ENCODE data around the gene SLC38A5. TPM values are rescaled to one million over a fixed set of nuclear protein-coding genes. Genes with fewer than 3 reads are reported as not detected.
"Not testable (repeated sequence)": the region's sequence is repeated elsewhere in the genome, so short reads cannot be mapped to it uniquely, and the experiment has no call there.

Gene SLC38A5
- total RNA-seq, 1 donor from 2014 or later = 1.3 TPM

DNA sequence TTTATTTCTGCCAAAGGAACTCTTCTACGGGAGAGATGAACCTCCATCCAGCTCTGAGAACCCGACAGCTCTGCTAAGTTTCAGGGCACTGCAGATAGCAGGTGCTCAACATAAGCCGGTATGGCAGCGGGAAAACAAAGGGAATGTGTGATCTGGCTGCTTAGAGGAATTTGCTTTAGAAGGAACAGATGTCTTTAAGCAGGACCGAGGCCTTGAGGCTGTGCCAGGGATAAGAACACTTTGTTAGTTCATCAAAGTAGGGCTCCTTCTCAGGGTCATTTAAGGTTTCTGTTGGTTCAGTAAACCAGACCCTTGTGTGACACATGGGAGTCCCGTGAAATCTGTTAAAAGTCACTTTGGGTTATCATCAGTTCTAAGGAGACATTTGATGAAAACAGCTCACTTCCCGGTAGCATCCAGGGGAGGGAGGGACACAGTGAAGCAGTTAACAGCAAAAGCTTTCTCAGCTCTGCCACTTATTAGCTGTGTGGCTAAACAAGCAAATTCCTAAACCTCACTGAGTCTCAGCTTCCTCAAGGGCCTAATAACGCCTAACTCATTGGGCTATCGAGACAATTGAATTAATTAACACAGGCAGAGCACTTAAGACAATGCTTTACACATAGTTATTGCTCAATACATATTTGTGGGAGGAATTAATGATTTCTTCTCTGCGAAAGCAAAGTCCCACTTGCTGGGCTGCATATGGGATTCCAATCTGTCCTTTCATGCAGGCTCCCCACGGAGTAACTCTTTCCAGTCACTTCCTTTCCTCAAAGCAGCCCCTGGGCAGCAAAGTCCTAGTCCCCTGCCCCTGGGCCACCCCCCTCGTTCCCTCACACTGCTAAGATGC is 3.0 kb upstream of the SLC38A5 start:
- intact Hi-C loops (cut with DNase I) = no loop called here
- DNase-seq = no peak
- ATAC-seq (ENCODE audit: poor library complexity) = no peak

DNA sequence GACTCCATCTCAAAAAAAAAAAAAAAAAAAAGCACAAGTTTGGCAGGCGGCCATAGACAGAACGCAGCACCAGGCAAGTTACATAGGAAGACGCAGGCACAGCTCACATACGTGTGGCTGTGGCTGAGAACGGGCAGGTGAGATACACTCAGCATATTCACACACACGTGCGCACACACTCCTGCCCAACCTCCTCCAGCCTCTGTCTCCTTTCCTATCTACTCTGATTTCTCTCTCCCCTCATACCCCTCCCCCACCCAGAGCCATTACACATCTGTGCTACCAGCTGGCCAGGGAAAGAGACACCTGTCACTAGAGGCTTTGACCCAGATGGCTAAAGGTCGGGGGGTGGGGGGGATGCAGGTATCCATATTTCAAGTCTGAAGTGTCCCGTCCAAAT is 2.2 kb upstream of the SLC38A5 start:
- no peak for DNase-seq

DNA sequence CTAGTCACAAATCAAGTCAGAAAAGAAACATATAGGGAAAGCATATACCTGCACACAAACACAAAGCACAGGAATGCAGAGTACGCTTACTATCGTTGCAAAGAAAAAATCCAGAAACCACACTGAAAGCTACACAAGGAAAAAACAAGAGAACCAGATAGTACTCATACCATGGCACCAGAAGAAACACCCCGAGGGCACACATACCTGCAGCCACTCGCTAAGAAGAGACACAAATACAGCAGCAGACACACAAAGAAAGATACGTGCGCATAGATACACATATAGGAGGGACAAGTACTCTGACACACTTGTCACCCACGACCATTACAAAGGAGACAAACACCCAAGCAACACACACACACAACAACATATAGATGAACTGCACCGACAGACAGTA is 1.4 kb upstream of the SLC38A5 start:
- ATAC-seq (ENCODE audit: poor library complexity) = no peak
- DNase-seq = no peak
- intact Hi-C loops (cut with DNase I) = no loop called here

More for the DNA sequence above, 2.2 kb upstream of the SLC38A5 start:
- intact Hi-C loops (cut with DNase I) = no loop called here
- no peak for ATAC-seq (ENCODE audit: poor library complexity)

DNA sequence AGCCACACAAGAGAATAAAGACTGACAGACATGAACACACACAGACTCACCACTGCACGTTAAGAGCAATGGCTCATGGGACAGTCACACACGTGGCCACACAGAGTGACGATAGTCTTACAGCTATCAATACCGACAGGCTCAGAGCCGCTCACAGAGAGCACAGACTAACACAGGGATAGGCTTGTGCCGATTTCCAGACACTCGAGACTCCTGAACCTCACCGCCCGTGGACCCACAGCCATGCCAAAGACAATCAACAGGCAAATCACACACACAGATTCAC is 716 bp upstream of the SLC38A5 start:
- intact Hi-C loops (cut with DNase I) = no loop called here

DNA sequence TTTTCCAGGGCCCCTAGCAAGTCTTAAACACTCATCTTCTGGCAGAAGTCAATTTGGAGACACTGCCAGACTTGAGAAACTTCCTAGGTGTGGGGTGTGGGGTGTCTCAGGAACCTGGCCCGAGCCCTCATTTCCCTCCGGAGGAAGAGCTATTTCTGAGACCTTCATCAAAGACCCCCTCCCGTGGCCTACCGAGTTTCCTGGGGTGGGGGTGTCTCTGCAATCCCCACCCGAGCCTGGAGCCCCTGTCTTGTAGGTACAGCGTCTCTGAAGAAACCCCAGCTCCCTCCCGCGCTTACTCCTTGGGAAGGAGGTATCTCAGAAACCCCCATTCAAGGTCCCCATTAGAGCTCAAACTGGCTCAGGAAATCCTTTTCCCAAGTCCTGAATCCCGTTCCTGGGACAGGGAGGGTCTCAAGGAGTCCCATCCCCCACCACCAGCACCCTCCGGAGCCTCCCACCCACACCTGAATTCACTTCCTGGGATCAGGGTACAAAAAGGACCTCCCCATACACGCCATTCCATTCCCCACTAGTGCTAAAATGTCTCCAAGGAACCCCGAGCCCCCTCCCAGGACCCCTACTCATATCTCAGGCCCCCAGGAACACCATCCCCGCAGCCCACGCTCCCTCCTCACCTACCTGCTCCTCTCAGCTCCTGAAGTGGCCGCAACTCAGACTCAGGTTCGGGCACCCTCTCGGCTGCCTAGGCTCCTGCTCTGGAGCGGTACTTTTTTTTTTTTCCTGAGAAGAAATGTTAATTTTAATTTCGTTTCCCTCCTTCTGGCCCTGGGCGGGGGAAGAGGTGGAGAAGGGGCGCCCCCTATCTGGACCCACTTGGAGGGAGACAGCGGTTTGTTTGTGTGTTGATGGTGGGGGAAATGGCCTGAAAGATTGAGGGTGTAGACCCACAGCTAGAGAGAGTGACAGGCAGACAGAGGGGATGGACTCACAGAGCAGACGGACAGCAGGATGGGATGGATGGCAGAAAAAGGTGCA is 1.1 kb downstream of the SLC38A5 start:
- intact Hi-C loops (cut with DNase I) = no loop called here
- ATAC-seq (ENCODE audit: poor library complexity) (no peak), DNase-seq (no peak)

More for the DNA sequence above, 716 bp upstream of the SLC38A5 start:
- no peak for ATAC-seq (ENCODE audit: poor library complexity)
- DNase-seq = no peak

DNA sequence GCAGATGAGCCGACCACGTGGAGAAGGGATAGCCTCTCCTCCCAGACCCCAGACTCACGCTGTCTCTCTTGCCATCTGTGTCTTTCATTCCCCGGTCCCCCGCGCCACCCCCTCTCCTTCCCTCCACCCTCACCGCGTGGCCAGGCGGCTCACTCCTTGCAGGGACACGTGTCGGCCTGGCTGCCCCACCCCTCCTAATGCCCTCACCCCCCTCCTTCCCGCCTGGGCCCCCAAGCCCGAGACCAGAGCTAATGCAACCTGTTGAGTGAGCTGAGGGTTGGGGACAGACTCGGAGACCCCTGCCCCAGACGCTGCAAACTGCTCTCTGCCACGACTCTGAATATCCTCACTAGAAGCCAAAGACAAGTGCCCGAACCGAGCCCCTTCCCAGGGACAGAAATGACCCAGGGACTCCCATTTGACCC is 1.8 kb downstream of the SLC38A5 start:
- no peak for ATAC-seq (ENCODE audit: poor library complexity)
- intact Hi-C loops (cut with DNase I) = no loop called here
- DNase-seq = no peak

DNA sequence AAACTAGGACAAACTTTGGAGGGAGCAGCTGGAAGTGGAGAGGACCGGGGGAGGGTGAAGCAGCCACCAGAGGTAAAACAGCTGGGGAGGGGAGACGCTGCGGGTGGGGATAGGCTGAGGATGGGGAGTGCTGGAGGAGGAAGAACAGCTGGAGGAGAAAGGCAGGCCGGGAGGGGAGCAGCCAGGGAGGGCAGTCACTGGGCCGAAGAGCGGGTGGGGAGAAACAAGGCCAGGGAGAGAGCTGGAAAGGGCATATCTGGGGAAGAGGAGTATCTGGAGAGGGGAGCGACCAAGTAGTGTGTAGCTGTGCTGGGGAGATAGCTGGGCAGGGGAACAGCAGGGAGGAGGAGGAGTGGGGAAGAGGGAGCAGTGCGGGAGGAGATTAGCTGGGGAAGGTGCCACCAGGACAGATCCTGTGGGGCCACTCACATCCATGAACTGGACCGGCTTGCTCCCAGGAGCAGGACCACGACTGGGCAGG is 2.7 kb downstream of the SLC38A5 start:
- ATAC-seq (ENCODE audit: poor library complexity) = peak; percentile 22

DNA sequence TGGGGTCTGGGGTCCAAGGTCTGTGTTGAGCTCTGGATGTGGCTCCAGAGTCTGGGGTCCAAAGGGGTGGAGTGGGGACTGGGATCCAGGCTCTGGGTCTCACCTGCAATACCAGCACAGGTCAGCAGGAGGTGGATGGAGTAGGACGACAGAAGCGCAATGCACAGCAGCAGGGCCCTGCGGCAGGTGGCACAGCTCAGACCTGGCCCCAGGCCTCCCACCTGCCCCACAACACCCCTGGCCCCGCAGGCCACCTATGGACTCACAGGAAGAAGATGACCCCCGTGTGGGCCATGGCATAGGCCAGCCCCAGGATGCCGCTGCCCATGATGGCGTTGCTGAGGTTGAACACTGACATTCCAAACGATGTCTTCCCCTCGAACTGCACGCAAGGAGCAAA is 3.4 kb downstream of the SLC38A5 start:
- intact Hi-C loops (cut with DNase I) = no loop called here
- no peak for ATAC-seq (ENCODE audit: poor library complexity)
- DNase-seq = no peak

More for the DNA sequence above, 2.7 kb downstream of the SLC38A5 start:
- DNase-seq = no peak
- intact Hi-C loops (cut with DNase I) = no loop called here

DNA sequence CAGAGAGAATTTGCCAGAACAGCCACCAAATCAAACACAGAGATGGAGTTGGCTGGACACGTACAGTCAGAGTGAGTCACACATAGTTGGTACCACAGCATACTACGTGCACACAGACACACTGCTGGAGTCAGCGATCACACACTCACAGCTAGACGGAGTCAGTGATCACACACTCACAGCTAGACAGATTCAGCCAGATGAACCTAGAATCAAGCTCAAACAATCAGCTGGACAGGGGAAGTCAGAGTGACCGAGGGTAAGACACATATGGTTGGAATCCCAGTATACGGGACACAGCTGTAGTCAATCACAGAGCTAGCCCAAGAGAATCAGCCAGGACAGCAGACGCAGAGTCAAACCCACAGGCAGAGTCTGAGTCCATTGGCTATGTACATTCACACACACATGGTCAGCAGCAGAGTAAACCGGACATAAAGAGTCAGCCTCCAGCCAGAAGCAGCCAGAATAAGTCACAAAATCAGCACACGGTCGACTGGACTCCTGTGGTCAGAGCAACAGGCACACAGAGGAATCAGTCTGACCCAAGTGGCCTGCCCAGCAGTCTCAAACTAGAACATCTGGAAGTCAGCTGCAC is 4.6 kb downstream of the SLC38A5 start:
- intact Hi-C loops (cut with DNase I) = no loop called here
- ATAC-seq (ENCODE audit: poor library complexity) (peak; percentile 38), DNase-seq (no peak)

DNA sequence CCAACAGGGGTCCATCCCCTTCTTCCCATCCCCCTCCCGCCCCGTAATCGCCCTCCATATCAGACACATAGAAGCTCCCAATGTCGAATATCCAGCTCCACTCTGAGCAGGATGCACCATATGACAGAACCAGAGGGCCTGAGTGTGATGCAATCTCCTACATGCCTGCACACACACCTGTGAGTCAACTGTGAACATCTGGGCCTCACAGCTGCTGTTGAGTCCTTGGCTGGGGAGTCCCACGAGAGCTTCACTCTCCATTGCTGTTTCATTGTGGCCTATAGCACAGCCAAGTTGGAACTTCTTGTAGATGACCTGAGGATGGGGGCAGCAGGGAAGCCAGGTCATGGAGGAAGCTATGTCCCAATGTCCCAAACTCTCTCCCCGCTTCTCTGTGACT is 8.2 kb downstream of the SLC38A5 start:
- ATAC-seq (ENCODE audit: poor library complexity) = no peak
- no peak for DNase-seq

DNA sequence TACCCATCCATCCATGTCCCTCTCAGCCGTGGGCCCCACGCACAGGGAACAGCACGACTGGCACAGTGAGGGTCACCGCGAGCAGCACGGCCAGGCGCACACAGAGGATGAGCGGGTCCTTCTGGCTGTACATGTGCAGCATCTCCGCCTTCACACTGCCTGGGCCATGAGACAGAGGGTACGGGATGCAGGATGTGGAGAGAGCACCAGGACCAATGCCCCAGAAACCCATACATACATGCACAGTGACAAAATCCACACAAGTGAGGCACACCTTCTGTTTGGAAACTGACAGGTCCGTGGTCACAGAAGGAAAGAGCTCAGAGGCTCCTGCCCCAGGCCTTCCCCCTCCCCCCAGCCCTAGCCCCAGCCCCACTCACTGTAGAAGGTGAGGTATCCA is 9.5 kb downstream of the SLC38A5 start:
- ATAC-seq (ENCODE audit: poor library complexity) (no peak), DNase-seq (no peak)
- intact Hi-C loops (cut with DNase I) = no loop called here

More for the DNA sequence above, 8.2 kb downstream of the SLC38A5 start:
- intact Hi-C loops (cut with DNase I) = no loop called here

DNA sequence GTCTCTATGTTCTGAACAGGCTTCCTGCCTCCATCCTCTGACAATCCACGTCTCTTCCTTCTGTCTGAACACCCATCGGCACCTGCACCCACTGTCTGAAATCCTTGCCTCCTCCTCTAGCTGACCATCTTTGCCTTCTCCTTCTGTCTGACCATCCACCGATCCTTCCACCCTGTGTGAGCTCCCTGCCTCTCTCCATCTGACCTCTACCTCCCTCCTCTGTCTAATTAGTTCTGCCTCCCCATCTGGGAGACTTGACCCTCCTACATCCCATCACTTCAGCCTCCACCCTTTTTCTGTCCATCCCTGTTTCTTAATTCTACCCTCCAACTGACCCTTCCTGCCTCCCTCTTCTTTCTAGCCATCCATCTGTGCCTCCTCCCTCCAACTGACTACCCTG is 10.0 kb downstream of the SLC38A5 start:
- DNase-seq = no peak
- intact Hi-C loops (cut with DNase I) = no loop called here
- no peak for ATAC-seq (ENCODE audit: poor library complexity)

DNA sequence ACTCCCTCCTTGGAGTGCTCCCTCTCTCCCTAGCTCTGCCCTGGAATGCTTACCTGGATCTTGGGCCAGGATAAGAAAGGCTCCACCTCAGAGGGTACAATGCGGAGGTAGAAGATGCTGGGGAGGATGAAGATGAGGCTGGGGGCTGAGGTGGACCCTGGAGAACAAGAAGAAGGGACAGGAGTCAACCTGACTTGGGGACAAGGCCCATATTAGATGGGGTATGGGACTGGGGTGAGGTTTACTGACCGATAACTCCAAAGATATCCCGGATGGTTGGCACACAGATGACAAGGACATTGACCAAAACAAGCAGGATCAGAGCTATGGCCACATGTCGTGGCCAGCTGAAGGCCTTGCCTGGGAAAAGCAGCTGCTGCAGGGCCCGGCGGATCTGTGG is 10.6 kb downstream of the SLC38A5 start:
- ATAC-seq (ENCODE audit: poor library complexity) (no peak), DNase-seq (no peak)
- intact Hi-C loops (cut with DNase I) = no loop called here

DNA sequence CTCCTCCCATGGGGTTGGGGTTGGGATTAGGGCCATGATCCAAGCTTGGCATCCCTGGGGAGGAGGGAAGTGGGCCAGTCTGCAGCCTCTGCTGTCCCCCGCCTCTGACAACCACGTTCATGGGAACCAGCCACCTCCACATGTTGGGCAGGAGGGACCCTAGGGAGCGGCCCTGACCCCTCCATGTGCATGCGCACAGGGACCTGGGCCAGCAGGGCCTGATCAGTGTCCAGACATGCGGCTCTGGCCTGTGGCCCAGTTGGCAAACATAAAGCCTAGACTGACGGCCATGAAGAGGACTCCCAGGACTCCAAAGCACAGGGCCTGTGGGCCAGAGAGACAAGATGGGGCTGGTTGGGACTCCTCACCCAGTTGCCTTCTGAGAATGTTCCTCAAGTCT is 11.3 kb downstream of the SLC38A5 start:
- ATAC-seq (ENCODE audit: poor library complexity) = peak; percentile 68
- intact Hi-C loops (cut with DNase I) = no loop called here
- peak; percentile 57 for DNase-seq

DNA sequence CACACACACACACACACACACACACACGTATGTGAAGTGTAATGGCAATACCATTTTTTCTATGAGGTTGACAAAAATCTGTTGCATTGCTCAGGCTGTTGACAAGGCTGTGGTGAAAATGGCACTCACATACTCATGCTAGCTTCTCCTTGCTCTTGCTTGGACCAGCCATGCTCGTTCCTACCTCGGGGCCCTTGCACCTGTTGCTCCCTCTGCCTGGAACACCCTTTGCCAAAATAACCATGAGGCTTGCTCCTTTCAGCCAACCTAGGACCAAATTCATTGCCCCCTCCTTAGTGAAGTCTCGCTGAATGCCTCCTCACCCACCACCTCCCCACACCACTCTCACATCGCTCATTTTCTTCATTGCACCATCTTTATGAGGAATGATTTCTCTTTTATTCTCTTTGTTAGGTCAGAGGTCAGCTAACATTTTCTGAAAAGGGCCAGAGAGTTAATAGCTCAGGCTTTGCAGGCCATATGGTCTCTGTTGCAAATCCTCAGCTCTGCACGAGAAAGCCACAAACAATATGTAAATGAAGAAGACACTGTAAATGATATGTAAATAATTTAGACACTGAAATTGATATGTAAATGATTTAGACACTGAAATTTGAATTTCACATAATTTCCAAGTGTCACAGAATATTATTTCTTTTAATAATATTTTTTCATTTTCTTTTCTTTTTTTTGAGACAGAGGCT is 13.3 kb downstream of the SLC38A5 start:
- ATAC-seq (ENCODE audit: poor library complexity) (no peak), DNase-seq (no peak)
- intact Hi-C loops (cut with DNase I) = no loop called here

DNA sequence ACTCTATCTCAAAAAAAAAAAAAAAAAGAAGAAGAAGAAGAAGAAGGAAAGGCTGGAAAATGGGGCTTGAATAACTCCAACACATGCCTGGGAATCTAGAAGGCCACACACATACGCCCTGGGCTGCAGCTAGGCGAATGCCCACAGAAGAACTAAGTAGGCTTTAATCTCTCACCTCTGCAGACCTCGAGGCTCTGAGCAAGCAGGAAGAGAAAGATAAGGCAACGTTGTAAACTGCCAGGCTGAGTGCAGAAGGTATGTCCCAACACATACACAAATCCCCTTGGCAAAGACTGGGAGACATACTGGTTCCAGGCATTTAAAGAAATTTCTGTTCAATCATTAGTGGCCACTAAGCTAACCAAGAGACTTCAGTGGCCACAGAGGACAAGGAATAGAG is 18.4 kb downstream of the SLC38A5 start:
- intact Hi-C loops (cut with DNase I) = no loop called here
- ATAC-seq (ENCODE audit: poor library complexity) = no peak
- no peak for DNase-seq

DNA sequence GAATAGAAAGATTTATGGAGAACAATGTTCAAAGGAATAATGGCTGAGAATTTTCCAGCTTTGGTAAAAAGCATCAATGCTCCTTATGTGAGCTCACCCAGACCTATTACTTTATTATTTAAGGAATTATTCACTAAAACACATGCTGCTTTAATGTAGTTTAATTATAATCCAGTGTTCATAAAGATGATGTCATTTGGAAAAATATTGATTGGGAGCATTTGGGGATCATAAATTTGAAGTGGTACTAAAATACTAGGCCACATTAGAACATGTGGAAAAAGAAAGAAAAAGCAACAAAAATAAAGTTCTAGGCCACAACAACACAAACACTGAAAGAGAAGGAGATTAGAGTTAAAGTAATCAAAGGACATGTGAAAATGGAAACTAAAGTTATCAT is 20.0 kb downstream of the SLC38A5 start:
- ATAC-seq (ENCODE audit: poor library complexity) (no peak), DNase-seq (no peak)
- intact Hi-C loops (cut with DNase I) = no loop called here

DNA sequence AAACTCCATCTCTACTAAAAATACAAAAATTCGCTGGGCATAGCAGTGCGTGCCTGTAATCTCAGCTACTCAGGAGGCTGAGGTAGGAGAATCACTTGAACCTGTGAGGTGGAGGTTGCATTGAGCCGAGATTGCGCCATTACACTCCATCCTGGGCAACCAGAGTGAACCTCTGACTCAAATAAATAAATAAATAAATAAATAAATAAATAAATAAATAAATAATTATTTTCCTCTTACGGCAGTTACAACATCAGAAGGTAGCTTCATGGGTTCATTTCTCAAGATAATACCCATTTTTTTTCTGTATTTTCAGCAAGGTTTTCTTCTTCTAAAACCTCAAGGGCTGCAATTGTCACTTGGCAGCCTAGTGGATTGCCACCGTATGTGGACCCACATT is 22.9 kb downstream of the SLC38A5 start:
- ATAC-seq (ENCODE audit: poor library complexity); intact Hi-C loops (cut with DNase I); DNase-seq: not testable (repeated sequence)

DNA sequence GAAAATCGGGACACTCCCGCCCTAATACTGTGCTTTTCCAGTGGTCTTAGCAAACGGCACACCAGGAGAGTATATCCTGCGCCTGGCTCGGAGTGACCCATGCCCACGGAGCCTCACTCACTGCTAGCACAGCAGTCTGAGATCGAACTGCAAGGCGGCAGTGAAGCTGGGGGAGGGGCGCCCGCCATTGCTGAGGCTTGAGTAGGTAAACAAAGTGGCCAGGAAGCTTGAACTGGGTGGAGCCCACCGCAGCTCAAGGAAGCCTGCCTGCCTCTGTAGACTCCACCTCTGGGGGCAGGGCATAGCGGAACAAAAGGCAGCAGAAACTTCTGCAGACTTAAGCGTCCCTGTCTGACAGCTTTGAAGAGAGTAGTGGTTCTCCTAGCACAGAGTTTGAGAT is 36.3 kb downstream of the SLC38A5 start:
- intact Hi-C loops (cut with DNase I); DNase-seq; ATAC-seq (ENCODE audit: poor library complexity): not testable (repeated sequence)
